Right lobe of liver (tissue), 6 donors: ENCODE results near the gene WASL. TPM values are rescaled to one million over a fixed set of nuclear protein-coding genes. Genes with fewer than 3 reads are reported as not detected.
A peak's percentile ranks its signal among the peaks of the same experiment; 100 is the strongest.
"Not testable (repeated sequence)": the region's sequence is repeated elsewhere in the genome, so short reads cannot be mapped to it uniquely, and the experiment has no call there.

Experiments
- ATAC-seq, 4 donors: fragments of 200-7000 bp; cut with Tn5 transposase; one replicate each; pipeline ENCODE4 v1.9.1; 2020; ENCODE audit warnings: mild to moderate bottlenecking in 4 of 4, moderate library complexity in 4 of 4
- DNase-seq, 3 donors: peaks; one replicate each; pipeline ENCODE4 v3.0.0-alpha.2; 2020
- H3K27ac ChIP-seq, 3 donors: fragments of 200-600 bp; one replicate each; pipeline ENCODE4 v1.8.0; 2022
- H3K27me3 ChIP-seq, 2 donors: fragments of 200-600 bp; one replicate each; pipeline ENCODE4 v1.8.0; 2022
- H3K36me3 ChIP-seq, 4 donors: fragments of 200-600 bp; sonication (generic) in 1 of 4; one replicate each; pipeline versions ENCODE4 v1.5.1 to v1.8.0; 2017 to 2022; ENCODE audit warnings: control low read depth in 1 of 4
- H3K4me1 ChIP-seq, 4 donors: fragments of 200-600 bp; sonication (generic) in 1 of 4; one replicate each; pipeline versions ENCODE4 v1.5.1 to v1.8.0; 2017 to 2022; ENCODE audit warnings: control low read depth in 1 of 4
- H3K4me3 ChIP-seq, 3 donors: fragments of 200-600 bp; one replicate each; pipeline ENCODE4 v1.8.0; 2022
- H3K9me3 ChIP-seq, 4 donors: fragments of 200-600 bp; sonication (generic) in 1 of 4; one replicate each; pipeline versions ENCODE4 v1.5.1 to v1.8.0; 2017 to 2022; ENCODE audit warnings: control low read depth in 1 of 4
- POLR2A ChIP-seq: fragments of 450-650 bp; IDR thresholded peaks from one replicate; pipeline ENCODE4 v1.6.1; 2017; ENCODE audit warnings: antibody characterized with exemption, mild to moderate bottlenecking
- WGBS: methylation state at CpG from one replicate; pipeline ENCODE4 v1.1.6; 2018; ENCODE audit warnings: low coverage, low lambda C conversion rate; ENCODE audit not compliant: insufficient coverage; ENCODE audit errors: missing lambda C conversion rate; 5-methylcytosine and 5-hydroxymethylcytosine counted together
- intact Hi-C, 2 donors: fragments of 100-400 bp; cut with DNase I; formaldehyde crosslinking; loops; one replicate each; pipeline versions ENCODE4 v1.11.2 to v1.14.1; 2022
- total RNA-seq, 6 experiments: library from RNA; depleted of rRNA in 2 of 6; stranded (reverse); fragments of >200 nt in 2 of 6; fragmentation: NEBNext Ultra II Directional in 3 of 6; extraction: Animal tissue kit (Norgen Biotek cat#: 25700) in 3 of 6; gene quantifications; one replicate each; pipeline versions ENCODE4 v1.1.0 to v1.2.4, GENCODE V29; 2016 to 2023
- TF ChIP-seq, protein P1 (sequence below), 4 donors: fragments of 200-600 bp in 3 of 4; fragments of 450-650 bp in 1 of 4; IDR thresholded peaks; one replicate each; pipeline versions ENCODE4 v1.5.1 to v1.8.0; 2016 to 2022; ENCODE audit warnings: antibody characterized with exemption in 4 of 4, mild to moderate bottlenecking in 2 of 4
- donor health status: DM: no; HTN: yes; CAD: no.
- donor health status: DM: no; HTN: no; CAD: no.
- donor health status: DM: no; HTN: no; CAD: no.
- donor health status: DM: no; HTN: yes; CAD: no.
- donor health status: DM: no; HTN: yes; CAD: no.

The WASL gene
- total RNA-seq, 6 experiments from 2014 or later: 20.6 to 26.7 (median 24.8) TPM

DNA sequence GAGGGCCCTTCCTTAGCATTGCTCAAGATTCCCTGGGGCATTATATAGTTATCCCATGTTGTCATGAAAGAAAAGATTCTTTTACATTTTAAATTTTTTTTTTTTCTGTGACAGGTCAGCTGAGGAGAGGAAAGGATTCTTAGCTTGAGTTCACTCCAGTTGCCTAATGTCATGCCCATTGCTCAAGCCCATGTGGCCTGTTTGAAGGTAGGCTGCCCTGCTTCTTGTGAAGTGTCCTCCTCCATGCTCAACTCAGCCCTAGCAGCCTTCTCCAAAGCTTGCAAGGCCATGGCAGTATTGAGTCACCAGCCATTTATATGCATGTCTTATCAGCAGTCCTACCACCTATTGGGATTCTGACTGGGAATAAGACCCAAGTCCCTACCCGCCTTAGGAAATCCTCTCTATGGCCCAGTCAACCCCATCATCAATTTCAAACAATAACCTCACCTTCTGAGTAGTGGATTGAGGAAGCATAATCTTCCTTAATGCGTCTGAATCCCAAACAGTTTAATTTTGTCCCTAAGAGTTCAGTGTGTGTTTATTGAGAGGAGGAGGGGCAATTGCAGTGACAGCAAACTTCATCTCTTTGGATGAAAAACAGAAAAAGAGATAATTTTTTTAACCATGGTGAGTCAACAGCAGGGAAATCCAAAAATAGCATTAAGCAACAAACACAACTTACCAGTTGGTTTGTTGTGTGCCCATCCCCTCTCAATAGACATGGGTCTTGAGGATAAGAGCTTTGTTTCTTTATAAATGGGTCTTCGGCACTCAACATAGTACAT, 38.6 kb upstream of the WASL start:
- Histone ChIP-seq H3K4me3 (no peak overlapping the region), H3K27ac (no peak overlapping the region), H3K9me3 (no peaks in the 10 kb centered on the region), H3K4me1 (peaks cover 0 to 5% (median 0%) of the 10 kb centered on the region in 4 donors), H3K36me3 (no peaks in the 10 kb centered on the region), H3K27me3 (no peaks in the 10 kb centered on the region)
- intact Hi-C loops: no loop called here
- DNase-seq (no peak), ATAC-seq (no peak)
- 77% methylated on average over 3 of the region's 3 CpGs for WGBS
- TF ChIP-seq, protein P1, sequence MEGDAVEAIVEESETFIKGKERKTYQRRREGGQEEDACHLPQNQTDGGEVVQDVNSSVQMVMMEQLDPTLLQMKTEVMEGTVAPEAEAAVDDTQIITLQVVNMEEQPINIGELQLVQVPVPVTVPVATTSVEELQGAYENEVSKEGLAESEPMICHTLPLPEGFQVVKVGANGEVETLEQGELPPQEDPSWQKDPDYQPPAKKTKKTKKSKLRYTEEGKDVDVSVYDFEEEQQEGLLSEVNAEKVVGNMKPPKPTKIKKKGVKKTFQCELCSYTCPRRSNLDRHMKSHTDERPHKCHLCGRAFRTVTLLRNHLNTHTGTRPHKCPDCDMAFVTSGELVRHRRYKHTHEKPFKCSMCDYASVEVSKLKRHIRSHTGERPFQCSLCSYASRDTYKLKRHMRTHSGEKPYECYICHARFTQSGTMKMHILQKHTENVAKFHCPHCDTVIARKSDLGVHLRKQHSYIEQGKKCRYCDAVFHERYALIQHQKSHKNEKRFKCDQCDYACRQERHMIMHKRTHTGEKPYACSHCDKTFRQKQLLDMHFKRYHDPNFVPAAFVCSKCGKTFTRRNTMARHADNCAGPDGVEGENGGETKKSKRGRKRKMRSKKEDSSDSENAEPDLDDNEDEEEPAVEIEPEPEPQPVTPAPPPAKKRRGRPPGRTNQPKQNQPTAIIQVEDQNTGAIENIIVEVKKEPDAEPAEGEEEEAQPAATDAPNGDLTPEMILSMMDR (IDR thresholded peaks at IDR 0.05): no peak
- TF ChIP-seq POLR2A: no peak

DNA sequence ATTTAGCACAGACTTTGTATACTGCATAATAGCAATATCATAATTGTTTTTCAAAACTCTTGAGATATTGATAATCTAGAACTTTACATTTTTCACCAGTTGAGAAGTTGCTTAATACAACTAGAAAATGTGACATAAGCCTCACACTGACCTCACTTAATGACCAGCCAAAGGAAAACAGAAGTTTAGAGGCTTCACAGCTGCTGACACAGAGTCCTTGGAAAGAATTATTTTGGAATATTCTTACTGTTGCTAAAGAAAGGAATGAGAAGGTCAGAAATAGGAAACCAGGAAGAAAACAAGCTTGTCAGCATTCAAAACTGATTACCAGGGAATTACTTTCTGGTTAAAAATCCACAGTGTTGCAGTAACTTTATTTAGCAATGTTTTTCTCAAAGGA, 35.5 kb upstream of the WASL start:
- Histone ChIP-seq H3K4me1 (peaks cover 0 to 6% (median 0%) of the 10 kb centered on the region in 4 donors), H3K4me3 (no peak overlapping the region), H3K27me3 (no peaks in the 10 kb centered on the region), H3K36me3 (no peaks in the 10 kb centered on the region), H3K9me3 (no peaks in the 10 kb centered on the region), H3K27ac (no peak overlapping the region)
- DNase-seq (no peak), ATAC-seq (peak in 1 of 4 donors; percentile 39)
- no peak for TF ChIP-seq POLR2A
- TF ChIP-seq, protein P1 (IDR thresholded peaks at IDR 0.05): no peak
- intact Hi-C loops: no loop called here

DNA sequence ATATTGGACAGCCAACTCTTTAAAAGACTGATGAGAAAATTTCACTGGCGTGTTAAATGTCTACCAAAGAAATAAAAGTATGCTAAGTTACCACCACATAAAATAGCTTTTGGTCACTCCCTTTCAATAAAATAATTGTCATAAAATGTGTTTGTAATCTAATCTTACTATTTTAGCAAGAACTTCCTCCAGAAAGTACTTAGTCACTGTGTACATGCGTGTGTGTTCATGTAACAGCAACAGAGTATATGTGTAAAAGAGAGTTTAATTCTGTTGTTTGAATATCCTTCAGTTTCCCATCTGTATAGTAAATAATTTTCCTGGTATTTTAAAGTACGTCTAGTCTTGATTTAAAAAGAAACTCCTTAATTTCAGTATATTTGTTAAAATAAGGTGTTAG, 35.0 kb upstream of the WASL start:
- Histone ChIP-seq H3K36me3 (no peaks in the 10 kb centered on the region), H3K4me1 (peaks cover 0 to 6% (median 0%) of the 10 kb centered on the region in 4 donors), H3K27ac (no peak overlapping the region), H3K4me3 (no peak overlapping the region), H3K27me3 (no peaks in the 10 kb centered on the region), H3K9me3 (no peaks in the 10 kb centered on the region)
- DNase-seq: no peak
- intact Hi-C loops: no loop called here
- TF ChIP-seq POLR2A: no peak
- TF ChIP-seq, protein P1 (IDR thresholded peaks at IDR 0.05): no peak
- 49% methylated on average over 3 of the region's 3 CpGs for WGBS
- no peak for ATAC-seq

DNA sequence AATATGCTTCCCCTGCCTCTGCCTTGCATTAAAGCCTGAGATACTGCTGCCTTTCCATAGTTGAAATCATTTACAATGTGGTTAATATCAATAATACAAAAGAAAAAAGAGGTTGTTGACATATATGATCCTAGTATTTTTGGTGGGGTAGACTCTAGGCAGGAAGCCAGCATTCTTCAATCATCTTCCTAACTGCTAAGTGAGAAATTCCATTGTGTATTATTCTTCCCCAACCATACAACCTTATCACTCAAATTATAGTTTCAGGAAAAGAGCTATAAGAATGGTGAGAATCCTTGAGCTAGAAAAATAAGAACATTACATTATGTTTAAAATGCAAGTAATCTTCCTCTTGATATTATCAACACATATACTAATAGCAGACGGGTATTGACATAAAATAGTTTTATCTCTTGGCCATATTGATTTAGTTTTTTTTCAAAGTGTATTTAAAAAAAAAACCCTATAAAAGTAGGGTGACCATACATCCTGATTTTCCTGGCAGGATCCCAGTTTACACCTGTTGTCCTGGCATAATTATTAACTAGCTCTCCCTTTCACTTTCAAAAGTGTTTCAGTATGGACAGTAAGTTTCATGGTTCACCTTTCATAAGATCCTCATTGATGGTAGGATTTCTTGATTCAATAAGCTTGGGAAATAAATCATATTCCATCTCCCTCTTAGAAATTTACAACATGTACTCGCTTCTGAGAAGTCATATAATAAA, 33.4 kb upstream of the WASL start:
- ATAC-seq (peak in 3 of 4 donors; percentile 32 to 85 (median 70)), DNase-seq (no peak)

DNA sequence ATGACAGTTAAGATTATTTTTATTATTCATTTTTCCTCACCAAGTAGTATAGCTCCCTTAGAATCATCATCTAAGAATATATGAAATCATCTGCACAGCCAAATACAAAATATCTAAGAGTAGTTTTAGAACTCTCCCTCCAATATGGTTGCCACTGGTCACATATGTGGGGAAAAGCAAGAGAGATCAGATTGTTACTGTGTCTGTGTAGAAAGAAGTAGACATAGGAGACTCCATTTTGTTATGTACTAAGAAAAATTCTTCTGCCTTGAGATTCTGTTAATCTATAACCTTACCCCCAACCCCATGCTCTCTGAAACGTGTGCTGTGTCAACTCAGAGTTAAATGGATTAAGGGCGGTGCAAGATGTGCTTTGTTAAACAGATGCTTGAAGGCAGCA, 31.7 kb upstream of the WASL start:
- H3K4me3 ChIP-seq, H3K4me1 ChIP-seq, H3K27ac ChIP-seq, ATAC-seq, H3K9me3 ChIP-seq, intact Hi-C loops, DNase-seq, H3K36me3 ChIP-seq, H3K27me3 ChIP-seq: not testable (repeated sequence)
- WGBS: no CpG with 5 or more reads among the region's 2 CpGs

More for the DNA sequence above, 33.4 kb upstream of the WASL start:
- TF ChIP-seq, protein P1 (IDR thresholded peaks at IDR 0.05): no peak
- no peak for TF ChIP-seq POLR2A
- Histone ChIP-seq H3K9me3 (no peaks in the 10 kb centered on the region), H3K27ac (no peak overlapping the region), H3K36me3 (no peaks in the 10 kb centered on the region), H3K4me3 (no peak overlapping the region), H3K4me1 (peaks cover 0 to 6% (median 0%) of the 10 kb centered on the region in 4 donors), H3K27me3 (no peaks in the 10 kb centered on the region)
- 34% methylated on average over 2 of the region's 2 CpGs for WGBS
- intact Hi-C loops: no loop called here
